Endometrial microvascular endothelial cells (primary cell): ENCODE measurements around the gene BAHCC1. TPM values are rescaled to one million over a fixed set of nuclear protein-coding genes. Genes with fewer than 3 reads are reported as not detected.

ENCODE experiments used
- in situ Hi-C: cut with HindIII; loops from 2 replicates; pipeline ENCODE4 v1.10.0; 2017; ENCODE audit warnings: low sequenced_read_pairs, low pct_unique_long_range_greater_than_20kb; ENCODE audit errors: inconsistent ontology term
- total RNA-seq: library from RNA; depleted of rRNA; stranded (reverse); fragments of >200 nt; gene quantifications from one replicate; pipeline ENCODE4 v1.2.3, GENCODE V29; 2015; ENCODE audit errors: inconsistent ontology term

The BAHCC1 gene
- total RNA-seq, 1 donor from 2014 or later: 10.0 TPM

DNA sequence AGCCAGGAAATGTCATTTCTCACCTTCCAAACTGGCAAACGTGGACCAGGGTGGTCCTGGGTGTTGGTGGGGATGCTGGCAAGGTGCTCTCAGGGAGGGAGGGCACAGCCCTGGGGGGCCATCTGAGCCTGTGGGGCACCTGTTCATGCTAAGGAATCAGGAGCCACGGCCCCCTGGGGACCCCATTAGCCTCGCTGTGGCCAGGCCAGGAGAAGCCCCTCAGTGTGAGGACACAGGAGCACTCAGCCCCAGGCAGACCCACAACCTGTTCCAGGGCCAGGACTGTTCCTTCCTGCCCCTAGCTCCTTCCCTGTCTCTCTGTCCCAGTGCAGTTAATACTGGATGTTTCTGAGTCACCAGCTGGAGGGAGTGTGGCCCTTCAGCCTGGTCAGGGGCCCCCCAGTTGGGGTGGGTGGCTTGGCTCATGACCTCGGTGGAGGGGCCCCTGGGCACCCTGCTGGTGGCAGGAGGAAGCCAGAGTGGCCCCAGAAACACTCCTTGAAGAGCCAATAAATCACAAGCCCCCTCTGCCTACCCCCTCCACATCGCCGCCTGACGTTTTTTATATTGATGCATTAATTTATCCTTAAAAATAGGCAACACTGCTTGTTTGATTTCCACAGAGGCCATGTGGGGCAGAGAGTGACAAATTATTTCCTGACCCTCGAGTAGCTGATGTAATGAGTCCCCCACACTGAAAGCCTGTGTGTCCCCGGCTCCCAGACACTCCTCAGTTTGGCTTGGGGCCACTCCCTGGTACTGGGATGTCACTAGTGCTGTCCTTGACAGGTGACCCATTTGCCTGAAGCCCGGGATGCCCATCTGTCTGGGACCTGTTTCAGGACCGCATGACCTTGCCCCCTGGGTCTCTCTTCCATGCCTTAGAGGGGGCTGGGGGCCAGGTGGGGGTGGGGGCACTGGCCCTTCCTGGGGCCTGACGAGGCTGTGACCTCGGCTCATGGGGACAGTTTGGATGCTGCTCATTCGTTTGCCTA lies 95.0 kb downstream of the BAHCC1 start:
- in situ Hi-C loops: no loop called here

DNA sequence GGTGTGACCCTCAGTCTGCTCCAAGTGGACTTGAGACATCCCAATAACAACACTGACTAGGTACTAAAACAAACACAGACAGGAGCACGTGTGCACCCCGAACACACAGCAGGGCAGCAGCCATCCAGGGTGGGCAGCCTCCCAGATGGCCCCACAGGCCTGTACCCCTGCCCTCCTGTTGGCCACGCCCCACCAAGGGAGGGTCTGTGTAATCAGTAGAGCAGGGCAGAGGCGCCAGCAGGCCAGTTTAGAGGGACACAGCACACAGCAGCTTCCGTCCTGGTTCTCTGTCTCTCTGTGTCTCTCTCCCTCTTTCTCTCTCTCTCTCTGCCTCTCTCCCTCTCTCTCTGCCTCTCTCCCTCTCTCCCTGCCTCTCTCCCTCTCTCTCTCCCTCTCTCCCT lies 95.9 kb downstream of the BAHCC1 start:
- in situ Hi-C loops: no loop called here

DNA sequence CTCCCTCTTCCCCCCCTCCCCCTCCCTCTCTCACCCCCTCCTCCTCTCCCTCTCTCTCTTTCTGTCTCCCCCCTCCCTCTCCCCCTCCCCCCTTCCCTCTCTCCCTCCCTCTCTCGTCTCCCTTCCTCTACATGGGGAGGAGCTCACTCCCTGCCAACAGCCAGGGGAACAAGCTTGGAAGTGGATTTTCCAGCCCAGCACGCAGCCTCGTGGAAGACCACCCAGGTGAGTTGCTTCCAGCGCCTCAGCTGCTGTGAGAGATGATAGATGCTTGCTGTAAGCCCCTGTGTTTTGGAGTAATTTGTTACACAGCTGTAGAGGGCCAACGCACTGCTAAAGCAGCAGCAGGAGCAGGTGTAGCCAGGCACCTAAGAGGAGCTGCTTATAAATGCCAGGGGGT lies 96.5 kb downstream of the BAHCC1 start:
- in situ Hi-C loops: no loop called here

GRCh38 chr17:81492202-81492601 lies 96.9 kb downstream of the BAHCC1 start:
- in situ Hi-C loops: no loop called here

- in situ Hi-C loops: no loop called here
Measured at GRCh38 chr17:81492706-81493105, 97.4 kb downstream of the BAHCC1 start.

DNA sequence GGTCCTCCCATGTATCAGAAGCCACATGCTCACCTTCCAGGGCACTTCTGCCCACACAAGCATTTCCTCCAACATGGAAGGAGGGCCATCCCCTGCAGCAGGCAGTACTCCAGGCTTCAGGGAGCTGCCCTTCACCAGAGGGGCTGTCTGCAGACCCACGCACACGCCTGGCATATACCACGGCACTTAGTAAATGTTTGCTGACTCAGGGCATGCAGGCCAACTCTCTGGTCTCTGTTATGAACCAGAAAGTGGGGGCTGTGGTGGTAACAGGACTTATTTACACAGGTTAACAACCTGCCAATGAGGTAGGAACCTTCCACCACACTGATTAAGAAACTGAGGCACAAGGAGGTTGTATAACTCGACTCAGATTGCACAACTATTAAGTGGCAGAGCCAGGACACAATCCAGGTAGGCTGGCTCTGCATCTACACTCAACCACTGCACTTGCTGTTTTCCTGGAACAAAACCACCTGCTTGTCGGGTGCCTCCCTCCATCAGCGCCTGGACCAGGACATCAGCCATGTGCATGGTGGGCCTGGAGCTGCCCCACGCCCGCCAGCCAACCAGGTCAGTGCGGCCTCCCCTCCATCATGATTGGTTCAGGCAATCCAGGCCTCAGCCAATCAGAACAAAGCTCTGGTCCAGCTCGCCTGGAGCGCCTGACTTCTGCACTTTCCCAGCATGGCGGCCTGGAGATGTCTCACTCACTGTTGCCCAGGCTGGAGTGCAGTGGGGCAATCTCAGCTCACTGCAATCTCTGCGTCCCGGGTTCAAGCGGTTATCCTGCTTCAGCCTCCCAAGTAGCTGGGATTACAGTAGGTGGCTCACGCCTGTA lies 98.2 kb downstream of the BAHCC1 start:
- in situ Hi-C loops: no loop called here

GRCh38 chr17:81494626-81495377 lies 99.5 kb downstream of the BAHCC1 start:
- in situ Hi-C loops: no loop called here

- in situ Hi-C loops: no loop called here
Measured at GRCh38 chr17:81498953-81499600, 103.8 kb downstream of the BAHCC1 start.

- in situ Hi-C loops: no loop called here
Measured at GRCh38 chr17:81499601-81499970, 104.3 kb downstream of the BAHCC1 start.

DNA sequence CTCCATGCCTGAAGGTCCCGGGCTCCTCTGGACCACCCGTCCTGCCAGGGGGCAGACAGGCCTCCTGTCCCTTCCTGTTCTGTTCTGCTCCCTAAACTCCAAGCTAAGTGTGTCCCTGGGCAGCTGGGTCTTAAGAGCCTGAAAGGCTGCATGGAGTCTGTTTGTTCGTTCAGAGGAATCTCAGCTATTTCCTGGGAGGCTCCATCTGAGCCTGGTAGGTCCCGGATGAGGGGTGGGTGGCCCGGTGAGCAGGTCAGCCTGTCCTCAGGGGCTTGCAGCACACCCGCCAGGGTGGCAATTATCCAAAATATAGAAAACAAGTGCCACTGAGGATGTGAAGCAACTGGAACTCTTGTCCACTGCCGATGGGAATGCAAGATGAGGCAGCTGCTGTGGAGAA lies 104.8 kb downstream of the BAHCC1 start:
- in situ Hi-C loops: no loop called here

DNA sequence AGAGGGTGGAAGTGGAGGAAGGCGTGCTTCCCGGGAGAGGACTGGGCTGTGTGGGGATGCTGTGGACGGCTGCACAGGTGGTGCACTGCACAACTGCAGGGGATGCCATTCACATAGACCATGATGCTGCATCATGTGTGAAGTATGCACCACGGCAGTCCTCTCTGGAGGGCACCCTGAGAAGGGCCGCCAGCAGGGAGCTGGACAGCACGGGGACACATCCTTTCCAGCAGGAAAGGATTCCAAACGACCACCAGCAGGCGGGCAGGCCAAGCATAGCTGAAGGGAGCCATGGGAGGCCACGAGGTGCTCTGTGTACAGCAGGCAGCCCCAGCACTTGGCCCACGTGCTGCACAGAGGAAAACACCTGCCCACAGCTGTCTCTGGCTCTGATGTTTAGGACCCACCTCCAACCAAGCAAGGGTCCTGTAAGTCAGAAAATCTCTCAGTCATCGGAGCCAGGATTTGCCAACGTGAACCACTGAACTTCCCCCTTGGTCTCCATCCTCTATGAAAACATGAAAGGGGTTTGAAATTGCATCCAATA lies 107.3 kb downstream of the BAHCC1 start:
- in situ Hi-C loops: no loop called here

DNA sequence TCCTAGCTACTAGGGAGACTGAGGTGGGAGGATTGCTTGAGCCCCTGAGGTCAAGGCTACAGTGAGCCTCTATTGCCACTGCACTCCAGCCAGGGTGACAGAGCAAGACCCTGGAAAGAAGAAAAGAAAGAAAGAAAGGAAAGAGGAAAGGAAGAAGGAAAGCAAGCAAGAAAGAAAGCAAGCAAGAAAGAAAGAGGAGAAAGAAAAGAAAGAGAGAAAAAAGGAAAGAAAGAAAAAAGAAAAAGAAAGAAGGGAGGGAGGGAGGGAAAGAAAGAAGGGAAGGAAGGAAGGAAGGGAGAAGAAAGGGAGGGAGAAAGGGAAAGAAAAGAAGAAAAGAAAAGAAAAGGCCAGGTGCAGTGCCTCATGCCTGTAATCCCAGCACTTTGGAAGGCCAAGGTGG lies 108.4 kb downstream of the BAHCC1 start:
- in situ Hi-C loops: no loop called here

GRCh38 chr17:81508639-81509206 lies 113.5 kb downstream of the BAHCC1 start:
- in situ Hi-C loops: no loop called here

DNA sequence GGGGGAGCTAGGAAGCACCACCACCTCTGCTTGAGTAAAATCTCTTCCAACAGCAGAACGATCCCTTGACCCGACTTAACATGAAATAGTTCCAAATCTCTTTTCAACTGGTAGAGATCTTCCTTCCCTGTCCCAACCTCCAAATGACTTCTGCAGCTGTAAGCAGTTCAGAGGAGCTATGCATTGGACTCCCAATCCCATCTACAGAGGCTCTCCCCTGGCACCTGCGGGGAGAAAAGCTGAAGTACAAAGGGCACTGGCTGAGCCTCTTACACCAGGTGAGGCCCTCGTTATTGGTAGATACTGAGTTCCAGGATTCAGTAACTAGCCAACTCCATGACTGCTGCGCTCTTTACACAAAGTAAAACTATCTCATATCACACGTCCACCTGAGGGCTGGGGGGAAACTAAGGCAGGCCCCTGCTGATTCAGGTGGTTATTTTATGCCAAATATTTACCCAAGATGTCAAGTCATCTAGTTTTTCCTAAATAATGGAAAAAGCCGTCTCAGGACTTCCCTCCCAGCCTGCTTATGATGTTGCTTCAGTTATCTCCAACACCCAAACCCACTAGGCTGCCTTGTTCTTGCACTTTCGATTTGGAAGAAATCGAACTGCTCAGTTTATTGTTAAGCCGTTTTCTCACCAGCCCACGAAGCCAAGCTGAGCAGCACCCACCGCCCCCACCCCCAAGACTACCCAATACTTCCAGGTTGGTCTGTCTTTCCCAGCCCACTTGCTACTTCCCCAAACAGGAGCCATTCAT lies 114.1 kb downstream of the BAHCC1 start:
- in situ Hi-C loops: no loop called here

DNA sequence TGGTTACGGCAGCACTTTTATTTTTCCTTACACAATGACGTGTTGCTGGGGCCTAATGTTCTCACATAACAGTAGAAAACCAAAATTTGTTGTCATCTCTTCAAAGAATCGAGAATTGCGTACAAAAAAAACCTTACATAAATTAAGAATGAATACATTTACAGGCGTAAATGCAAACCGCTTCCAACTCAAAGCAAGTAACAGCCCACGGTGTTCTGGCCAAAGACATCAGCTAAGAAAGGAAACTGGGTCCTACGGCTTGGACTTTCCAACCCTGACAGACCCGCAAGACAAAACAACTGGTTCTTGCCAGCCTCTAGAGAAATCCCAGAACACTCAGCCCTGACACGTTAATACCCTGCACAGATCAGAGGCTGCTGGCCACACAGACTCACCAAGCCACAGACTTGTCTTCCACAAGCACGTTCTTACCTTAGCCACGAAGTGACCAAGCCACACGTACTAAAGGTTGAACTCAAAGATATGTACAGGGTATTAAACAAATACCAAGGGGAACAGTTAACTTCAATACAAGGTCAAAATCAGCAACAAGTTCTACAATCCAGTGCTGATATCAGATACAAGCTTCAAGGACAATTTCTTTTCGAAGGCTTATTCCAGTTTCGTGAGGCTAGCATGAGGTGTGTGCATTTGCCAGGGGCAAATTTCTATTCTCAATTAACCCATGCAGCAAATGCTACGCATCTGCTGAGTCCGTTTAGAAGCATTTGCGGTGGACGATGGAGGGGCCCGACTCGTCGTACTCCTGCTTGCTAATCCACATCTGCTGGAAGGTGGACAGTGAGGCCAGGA lies 114.9 kb downstream of the BAHCC1 start:
- in situ Hi-C loops: loop anchor here (10.0 kb wide), 2 partner anchors 65 to 115 kb away; partner anchors contain the start of gene BAHCC1

- in situ Hi-C loops: loop anchor here (10.0 kb wide), 2 partner anchors 64 to 116 kb away; partner anchors contain the start of gene BAHCC1
Measured at GRCh38 chr17:81510785-81511553, 115.7 kb downstream of the BAHCC1 start.
